HL-60 (cell line): ENCODE data around the gene ACTN2.
A peak's percentile ranks its signal among the peaks of the same experiment; 100 is the strongest.

Experiments
- DNase-seq, 2 experiments: peaks; one replicate each; pipeline ENCODE4 v3.0.0-alpha.2; 2010 to 2020; ENCODE audit warnings: low read depth in 1 of 2, low spot score in 1 of 2
- H3K27ac ChIP-seq: fragments of 250-450 bp; sonication (Bioruptor Pico); replicated peaks from 2 replicates; pipeline ENCODE4 v1.5.1; 2020; ENCODE audit warnings: mild to moderate bottlenecking, moderate library complexity
- H3K27me3 ChIP-seq: fragments of 250-450 bp; sonication (Bioruptor Pico); 2 replicates; pipeline ENCODE4 v1.5.1; 2021; ENCODE audit warnings: mild to moderate bottlenecking, moderate library complexity; ENCODE audit not compliant: insufficient read depth, poor library complexity, severe bottlenecking
- H3K4me3 ChIP-seq: replicated peaks from 2 replicates; pipeline ENCODE4 v1.5.1; 2011; ENCODE audit warnings: mild to moderate bottlenecking, control low read depth, low read length; ENCODE audit not compliant: insufficient read depth
- CTCF ChIP-seq: IDR thresholded peaks from one replicate; pipeline ENCODE4 v1.5.1; 2011; ENCODE audit warnings: low read length, control low read depth, inconsistent platforms; ENCODE audit not compliant: insufficient read depth
- GABPA ChIP-seq: IDR thresholded peaks from 2 replicates; pipeline ENCODE4 v1.6.1; 2012; ENCODE audit warnings: low read depth
- POLR2AphosphoS5 ChIP-seq: IDR thresholded peaks from 2 replicates; pipeline ENCODE4 v1.6.1; 2012; ENCODE audit warnings: low read depth
- SPI1 ChIP-seq: IDR thresholded peaks from 2 replicates; pipeline ENCODE4 v1.6.1; 2012; ENCODE audit warnings: low read depth, mild to moderate bottlenecking, borderline replicate concordance
- TF ChIP-seq, protein P1 (sequence below): IDR thresholded peaks from 2 replicates; pipeline ENCODE4 v1.6.1; 2012; ENCODE audit warnings: low read depth; ENCODE audit not compliant: insufficient replicate concordance

Gene ACTN2

GRCh38 chr1:236751935-236752334 is 65.6 kb downstream of the ACTN2 start:
- no peaks in the 10 kb centered on the region for H3K27me3 ChIP-seq
- no peak overlapping the region for H3K27ac ChIP-seq
- no peak overlapping the region for H3K4me3 ChIP-seq
- TF ChIP-seq SPI1 (no peak), GABPA (no peak), POLR2AphosphoS5 (no peak)
- no peak for DNase-seq

GRCh38 chr1:236753516-236753915 is 67.2 kb downstream of the ACTN2 start:
- Histone ChIP-seq H3K4me3 (no peak overlapping the region), H3K27me3 (no peaks in the 10 kb centered on the region), H3K27ac (no peak overlapping the region)
- DNase-seq: peak in 1 of 2 experiments; percentile 50
- TF ChIP-seq, protein P1, sequence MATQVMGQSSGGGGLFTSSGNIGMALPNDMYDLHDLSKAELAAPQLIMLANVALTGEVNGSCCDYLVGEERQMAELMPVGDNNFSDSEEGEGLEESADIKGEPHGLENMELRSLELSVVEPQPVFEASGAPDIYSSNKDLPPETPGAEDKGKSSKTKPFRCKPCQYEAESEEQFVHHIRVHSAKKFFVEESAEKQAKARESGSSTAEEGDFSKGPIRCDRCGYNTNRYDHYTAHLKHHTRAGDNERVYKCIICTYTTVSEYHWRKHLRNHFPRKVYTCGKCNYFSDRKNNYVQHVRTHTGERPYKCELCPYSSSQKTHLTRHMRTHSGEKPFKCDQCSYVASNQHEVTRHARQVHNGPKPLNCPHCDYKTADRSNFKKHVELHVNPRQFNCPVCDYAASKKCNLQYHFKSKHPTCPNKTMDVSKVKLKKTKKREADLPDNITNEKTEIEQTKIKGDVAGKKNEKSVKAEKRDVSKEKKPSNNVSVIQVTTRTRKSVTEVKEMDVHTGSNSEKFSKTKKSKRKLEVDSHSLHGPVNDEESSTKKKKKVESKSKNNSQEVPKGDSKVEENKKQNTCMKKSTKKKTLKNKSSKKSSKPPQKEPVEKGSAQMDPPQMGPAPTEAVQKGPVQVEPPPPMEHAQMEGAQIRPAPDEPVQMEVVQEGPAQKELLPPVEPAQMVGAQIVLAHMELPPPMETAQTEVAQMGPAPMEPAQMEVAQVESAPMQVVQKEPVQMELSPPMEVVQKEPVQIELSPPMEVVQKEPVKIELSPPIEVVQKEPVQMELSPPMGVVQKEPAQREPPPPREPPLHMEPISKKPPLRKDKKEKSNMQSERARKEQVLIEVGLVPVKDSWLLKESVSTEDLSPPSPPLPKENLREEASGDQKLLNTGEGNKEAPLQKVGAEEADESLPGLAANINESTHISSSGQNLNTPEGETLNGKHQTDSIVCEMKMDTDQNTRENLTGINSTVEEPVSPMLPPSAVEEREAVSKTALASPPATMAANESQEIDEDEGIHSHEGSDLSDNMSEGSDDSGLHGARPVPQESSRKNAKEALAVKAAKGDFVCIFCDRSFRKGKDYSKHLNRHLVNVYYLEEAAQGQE: no peak
- TF ChIP-seq SPI1 (no peak), POLR2AphosphoS5 (no peak), GABPA (no peak), CTCF (peak; percentile 12)

GRCh38 chr1:236753964-236754363 is 67.7 kb downstream of the ACTN2 start:
- H3K27me3 ChIP-seq: no peaks in the 10 kb centered on the region
- no peak for DNase-seq
- H3K4me3 ChIP-seq: no peak overlapping the region
- TF ChIP-seq CTCF: no peak
- TF ChIP-seq POLR2AphosphoS5: no peak
- TF ChIP-seq, protein P1: no peak
- TF ChIP-seq SPI1: no peak
- H3K27ac ChIP-seq: no peak overlapping the region

GRCh38 chr1:236754525-236755210 is 68.4 kb downstream of the ACTN2 start:
- TF ChIP-seq, protein P1: no peak
- TF ChIP-seq SPI1: no peak
- TF ChIP-seq CTCF: no peak
- TF ChIP-seq GABPA: no peak
- TF ChIP-seq POLR2AphosphoS5: no peak

More at GRCh38 chr1:236754525-236755210, 68.4 kb downstream of the ACTN2 start:
- no peak for DNase-seq
- Histone ChIP-seq H3K27me3 (no peaks in the 10 kb centered on the region), H3K4me3 (no peak overlapping the region), H3K27ac (no peak overlapping the region)
